ENCODE measurements around the gene C1orf56.

DNA sequence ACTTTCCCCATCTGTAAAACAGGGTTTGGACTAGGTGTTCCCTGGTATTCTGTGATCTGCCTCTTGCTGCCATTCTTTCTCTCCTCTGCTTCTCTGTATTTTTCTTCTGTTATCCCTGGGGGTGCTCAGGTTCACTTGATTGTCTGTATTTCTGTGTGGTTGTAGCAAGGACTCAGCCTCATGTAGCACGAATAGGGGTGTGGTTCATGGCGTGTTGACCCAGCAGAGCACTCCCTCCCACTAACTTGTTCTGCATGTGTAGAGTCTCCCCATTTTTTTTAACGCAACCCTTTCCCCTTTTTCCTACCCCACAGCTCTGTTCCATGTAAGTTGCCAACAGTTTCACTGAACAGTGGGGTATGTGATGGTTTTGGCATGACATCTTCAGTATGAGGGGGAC is 12.4 kb upstream of the C1orf56 start:
- TF ChIP-seq, protein P1, sequence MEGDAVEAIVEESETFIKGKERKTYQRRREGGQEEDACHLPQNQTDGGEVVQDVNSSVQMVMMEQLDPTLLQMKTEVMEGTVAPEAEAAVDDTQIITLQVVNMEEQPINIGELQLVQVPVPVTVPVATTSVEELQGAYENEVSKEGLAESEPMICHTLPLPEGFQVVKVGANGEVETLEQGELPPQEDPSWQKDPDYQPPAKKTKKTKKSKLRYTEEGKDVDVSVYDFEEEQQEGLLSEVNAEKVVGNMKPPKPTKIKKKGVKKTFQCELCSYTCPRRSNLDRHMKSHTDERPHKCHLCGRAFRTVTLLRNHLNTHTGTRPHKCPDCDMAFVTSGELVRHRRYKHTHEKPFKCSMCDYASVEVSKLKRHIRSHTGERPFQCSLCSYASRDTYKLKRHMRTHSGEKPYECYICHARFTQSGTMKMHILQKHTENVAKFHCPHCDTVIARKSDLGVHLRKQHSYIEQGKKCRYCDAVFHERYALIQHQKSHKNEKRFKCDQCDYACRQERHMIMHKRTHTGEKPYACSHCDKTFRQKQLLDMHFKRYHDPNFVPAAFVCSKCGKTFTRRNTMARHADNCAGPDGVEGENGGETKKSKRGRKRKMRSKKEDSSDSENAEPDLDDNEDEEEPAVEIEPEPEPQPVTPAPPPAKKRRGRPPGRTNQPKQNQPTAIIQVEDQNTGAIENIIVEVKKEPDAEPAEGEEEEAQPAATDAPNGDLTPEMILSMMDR (IDR thresholded peaks at IDR 0.05): no peak
- TF ChIP-seq FOXM1 (IDR thresholded peaks at IDR 0.05; ENCODE audit: low read depth) (no peak), GABPA (IDR thresholded peaks at IDR 0.05; ENCODE audit: low read depth) (no peak), RFX5 (IDR thresholded peaks at IDR 0.05; ENCODE audit: low read length) (no peak)

Measured in SK-N-SH (cell line).